ENCODE measurements around the gene MTCL1. TPM values are rescaled to one million over a fixed set of nuclear protein-coding genes. Genes with fewer than 3 reads are reported as not detected.

MTCL1 gene
- total and polyA plus RNA-seq, 7 experiments from 2014 or later, result 0.17 to 0.81 (median 0.61) TPM; not detected in 4

- Mint-ChIP-seq H3K4me3 (no peak overlapping the region), H3K27me3 (peaks cover 0 to 21% (median 7%) of the 10 kb centered on the region in 5 donors), H3K4me1 (no peaks in the 10 kb centered on the region), H3K27ac (peak overlapping the region in 1 of 9 donors; percentile 30), H3K9me3 (no peaks in the 10 kb centered on the region), H3K36me3 (no peaks in the 10 kb centered on the region)
- intact Hi-C loops (cut with micrococcal nuclease), result no loop called here
- ChIA-PET CTCF (no interaction called here), POLR2A (no interaction called here)
- DNase-seq, result no peak
- ATAC-seq, result no peak
- no peaks in the 10 kb centered on the region for H3K27me3 ChIP-seq (ENCODE audit: control insufficient read depth in 2 of 2, insufficient read depth in 2 of 2, low read length in 2 of 2)
- H3K4me3 ChIP-seq (ENCODE audit: low read length), result no peak overlapping the region
- H3K27ac ChIP-seq (ENCODE audit: low read depth, low read length), result no peak overlapping the region
- H3K4me1 ChIP-seq (ENCODE audit: control insufficient read depth in 2 of 2, insufficient read depth in 2 of 2, low read length in 2 of 2), result no peaks in the 10 kb centered on the region
- no peaks in the 10 kb centered on the region for H3K9me3 ChIP-seq (ENCODE audit: control insufficient read depth in 2 of 3, low read length in 3 of 3)
- no peaks in the 10 kb centered on the region for H3K36me3 ChIP-seq (ENCODE audit: control insufficient read depth in 2 of 3, insufficient read depth in 3 of 3, low read length in 3 of 3)
These were observed 150.9 kb downstream of the MTCL1 start for GRCh38 chr18:8856212-8856611.

DNA sequence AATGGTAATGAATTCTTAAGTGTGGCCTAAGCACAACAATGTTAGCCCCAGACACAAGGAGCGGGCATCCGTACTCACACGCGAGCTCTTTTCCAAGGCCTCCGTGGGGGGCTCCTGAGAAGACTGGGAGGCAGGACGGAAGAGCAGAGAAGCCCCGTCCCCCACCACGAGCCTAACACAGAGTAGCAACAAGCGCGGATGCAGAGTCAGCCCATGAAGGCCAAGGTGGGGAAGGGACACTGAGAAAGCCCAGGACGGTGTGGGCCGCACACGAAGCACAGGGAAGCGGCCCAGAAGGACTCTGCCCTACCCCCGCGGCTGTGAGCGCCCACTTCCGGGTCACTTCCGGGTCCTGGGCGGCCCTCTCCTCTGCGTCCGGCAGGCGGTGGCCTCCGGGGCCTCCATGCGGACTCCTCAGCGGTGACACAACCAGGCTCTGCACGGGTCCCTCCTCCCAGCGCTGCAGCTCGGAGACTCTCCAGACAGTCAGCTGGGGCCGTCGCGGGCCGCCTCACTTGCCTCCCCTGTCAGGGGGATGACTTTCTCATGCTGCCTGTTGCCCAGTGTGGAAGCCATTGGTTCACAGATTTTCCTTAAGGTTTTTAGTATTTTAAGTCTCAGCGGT lies 151.5 kb downstream of the MTCL1 start:
- Histone ChIP-seq H3K36me3 (ENCODE audit: control insufficient read depth in 2 of 3, insufficient read depth in 3 of 3, low read length in 3 of 3) (no peaks in the 10 kb centered on the region), H3K27ac (ENCODE audit: low read depth, low read length) (no peak overlapping the region), H3K4me3 (ENCODE audit: low read length) (no peak overlapping the region), H3K4me1 (ENCODE audit: control insufficient read depth in 2 of 2, insufficient read depth in 2 of 2, low read length in 2 of 2) (no peaks in the 10 kb centered on the region), H3K9me3 (ENCODE audit: control insufficient read depth in 2 of 3, low read length in 3 of 3) (no peaks in the 10 kb centered on the region), H3K27me3 (ENCODE audit: control insufficient read depth in 2 of 2, insufficient read depth in 2 of 2, low read length in 2 of 2) (no peaks in the 10 kb centered on the region)
- no peak for DNase-seq
- ChIA-PET CTCF (no interaction called here), POLR2A (no interaction called here)
- no peaks in the 10 kb centered on the region for H3K9me3 Mint-ChIP-seq
- no peak overlapping the region for H3K27ac Mint-ChIP-seq
- no peaks in the 10 kb centered on the region for H3K4me1 Mint-ChIP-seq
- no peak overlapping the region for H3K4me3 Mint-ChIP-seq
- intact Hi-C loops (cut with micrococcal nuclease), result no loop called here
- H3K36me3 Mint-ChIP-seq, result no peaks in the 10 kb centered on the region
- ATAC-seq, result no peak
- H3K27me3 Mint-ChIP-seq, result peaks cover 0 to 21% (median 7%) of the 10 kb centered on the region in 5 donors

- Mint-ChIP-seq H3K9me3 (peaks cover 0 to 2% (median 0%) of the 10 kb centered on the region in 11 donors), H3K4me1 (no peaks in the 10 kb centered on the region), H3K4me3 (no peak overlapping the region), H3K36me3 (no peaks in the 10 kb centered on the region), H3K27me3 (peaks cover 0 to 19% (median 9%) of the 10 kb centered on the region in 5 donors), H3K27ac (no peak overlapping the region)
- H3K27ac ChIP-seq (ENCODE audit: low read depth, low read length), result no peak overlapping the region
- DNase-seq, result no peak
- no peaks in the 10 kb centered on the region for H3K9me3 ChIP-seq (ENCODE audit: control insufficient read depth in 2 of 3, low read length in 3 of 3)
- intact Hi-C loops (cut with micrococcal nuclease), result no loop called here
- no peaks in the 10 kb centered on the region for H3K36me3 ChIP-seq (ENCODE audit: control insufficient read depth in 2 of 3, insufficient read depth in 3 of 3, low read length in 3 of 3)
- no peaks in the 10 kb centered on the region for H3K27me3 ChIP-seq (ENCODE audit: control insufficient read depth in 2 of 2, insufficient read depth in 2 of 2, low read length in 2 of 2)
- ATAC-seq, result no peak
- H3K4me1 ChIP-seq (ENCODE audit: control insufficient read depth in 2 of 2, insufficient read depth in 2 of 2, low read length in 2 of 2), result no peaks in the 10 kb centered on the region
- ChIA-PET CTCF (no interaction called here), POLR2A (no interaction called here)
- no peak overlapping the region for H3K4me3 ChIP-seq (ENCODE audit: low read length)
These were observed 152.4 kb downstream of the MTCL1 start for GRCh38 chr18:8857806-8858205.

DNA sequence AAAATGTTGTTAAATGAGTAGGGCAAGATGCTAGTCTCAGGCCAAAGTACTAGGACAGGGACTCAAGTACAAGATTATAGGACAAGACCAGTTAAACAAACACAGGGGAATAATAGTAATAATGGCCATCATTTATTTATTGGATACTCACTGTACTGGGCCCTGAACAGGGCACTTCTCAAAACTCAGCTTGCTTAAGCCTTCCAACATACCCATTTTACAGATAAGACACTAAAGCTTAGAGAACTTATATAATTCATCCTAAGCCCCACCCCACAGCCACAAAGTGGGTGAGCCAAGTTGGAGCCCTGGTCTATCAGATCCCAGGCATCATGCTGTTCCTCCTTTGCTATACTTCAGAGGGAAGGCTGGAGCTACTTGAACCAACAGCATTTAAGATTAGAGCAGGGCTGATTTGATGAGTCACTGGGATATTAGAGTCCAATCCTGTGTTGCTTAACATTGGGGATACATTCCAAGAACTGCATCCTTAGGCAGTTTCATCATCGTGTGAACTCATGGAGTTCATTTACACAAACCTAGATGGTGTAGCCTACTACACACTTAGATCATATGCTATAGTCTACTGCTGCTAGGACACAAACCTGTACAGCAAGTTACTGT lies 153.6 kb downstream of the MTCL1 start:
- no peaks in the 10 kb centered on the region for H3K9me3 ChIP-seq (ENCODE audit: control insufficient read depth in 2 of 3, low read length in 3 of 3)
- H3K27ac ChIP-seq (ENCODE audit: low read depth, low read length), result no peak overlapping the region
- ATAC-seq, result no peak
- Mint-ChIP-seq H3K27me3 (peaks cover 0 to 12% (median 9%) of the 10 kb centered on the region in 5 donors), H3K27ac (no peak overlapping the region), H3K36me3 (no peaks in the 10 kb centered on the region), H3K4me1 (no peaks in the 10 kb centered on the region), H3K4me3 (no peak overlapping the region), H3K9me3 (peaks cover 0 to 2% (median 0%) of the 10 kb centered on the region in 11 donors)
- POLR2A ChIA-PET, result no interaction called here
- CTCF ChIA-PET, result no interaction called here
- no peak for DNase-seq
- no peaks in the 10 kb centered on the region for H3K36me3 ChIP-seq (ENCODE audit: control insufficient read depth in 2 of 3, insufficient read depth in 3 of 3, low read length in 3 of 3)
- H3K4me1 ChIP-seq (ENCODE audit: control insufficient read depth in 2 of 2, insufficient read depth in 2 of 2, low read length in 2 of 2), result no peaks in the 10 kb centered on the region
- intact Hi-C loops (cut with micrococcal nuclease), result no loop called here
- H3K27me3 ChIP-seq (ENCODE audit: control insufficient read depth in 2 of 2, insufficient read depth in 2 of 2, low read length in 2 of 2), result no peaks in the 10 kb centered on the region
- no peak overlapping the region for H3K4me3 ChIP-seq (ENCODE audit: low read length)

GRCh38 chr18:8860845-8861642 lies 155.7 kb downstream of the MTCL1 start:
- Mint-ChIP-seq H3K9me3 (peaks cover 0 to 4% (median 0%) of the 10 kb centered on the region in 11 donors), H3K4me3 (no peak overlapping the region), H3K27ac (no peak overlapping the region), H3K36me3 (no peaks in the 10 kb centered on the region), H3K4me1 (no peaks in the 10 kb centered on the region), H3K27me3 (peaks cover 0 to 6% (median 3%) of the 10 kb centered on the region in 5 donors)
- POLR2A ChIA-PET, result no interaction called here
- Histone ChIP-seq H3K4me3 (ENCODE audit: low read length) (no peak overlapping the region), H3K4me1 (ENCODE audit: control insufficient read depth in 2 of 2, insufficient read depth in 2 of 2, low read length in 2 of 2) (no peaks in the 10 kb centered on the region), H3K9me3 (ENCODE audit: control insufficient read depth in 2 of 3, low read length in 3 of 3) (no peaks in the 10 kb centered on the region), H3K27me3 (ENCODE audit: control insufficient read depth in 2 of 2, insufficient read depth in 2 of 2, low read length in 2 of 2) (no peaks in the 10 kb centered on the region), H3K36me3 (ENCODE audit: control insufficient read depth in 2 of 3, insufficient read depth in 3 of 3, low read length in 3 of 3) (no peaks in the 10 kb centered on the region), H3K27ac (ENCODE audit: low read depth, low read length) (no peak overlapping the region)
- no peak for DNase-seq
- ATAC-seq, result no peak
- CTCF ChIA-PET, result no interaction called here
- intact Hi-C loops (cut with micrococcal nuclease), result no loop called here

DNA sequence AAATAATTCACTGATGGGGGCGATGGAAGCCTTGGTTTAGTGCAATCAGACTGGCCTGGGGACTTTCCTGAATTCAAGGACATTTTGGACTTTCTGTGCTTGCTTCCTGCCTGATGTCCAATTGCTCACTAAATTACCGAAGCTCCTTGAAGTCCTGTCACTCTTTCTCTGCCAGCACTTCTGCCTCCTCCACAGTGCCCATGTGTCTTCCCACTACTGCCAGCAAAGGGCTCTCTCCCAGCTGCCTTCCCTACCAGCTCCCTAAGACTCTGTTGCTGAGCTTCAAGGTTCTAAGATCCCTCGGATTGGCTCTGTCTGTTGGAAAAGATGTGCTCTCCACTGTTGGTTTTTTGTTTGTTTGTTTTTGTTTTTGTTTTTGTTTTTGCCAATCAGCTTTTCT lies 158.1 kb downstream of the MTCL1 start:
- POLR2A ChIA-PET, result no interaction called here
- ATAC-seq (no peak), DNase-seq (no peak)
- no peaks in the 10 kb centered on the region for H3K27me3 ChIP-seq (ENCODE audit: control insufficient read depth in 2 of 2, insufficient read depth in 2 of 2, low read length in 2 of 2)
- H3K27ac Mint-ChIP-seq, result no peak overlapping the region
- H3K4me1 Mint-ChIP-seq, result no peaks in the 10 kb centered on the region
- no peak overlapping the region for H3K4me3 Mint-ChIP-seq
- intact Hi-C loops (cut with micrococcal nuclease), result no loop called here
- CTCF ChIA-PET, result no interaction called here
- peaks cover 0 to 4% (median 0%) of the 10 kb centered on the region in 11 donors for H3K9me3 Mint-ChIP-seq
- peaks cover 0 to 6% (median 0%) of the 10 kb centered on the region in 5 donors for H3K27me3 Mint-ChIP-seq
- no peak overlapping the region for H3K27ac ChIP-seq (ENCODE audit: low read depth, low read length)
- no peaks in the 10 kb centered on the region for H3K36me3 ChIP-seq (ENCODE audit: control insufficient read depth in 2 of 3, insufficient read depth in 3 of 3, low read length in 3 of 3)
- H3K9me3 ChIP-seq (ENCODE audit: control insufficient read depth in 2 of 3, low read length in 3 of 3), result no peaks in the 10 kb centered on the region
- H3K36me3 Mint-ChIP-seq, result no peaks in the 10 kb centered on the region
- H3K4me1 ChIP-seq (ENCODE audit: control insufficient read depth in 2 of 2, insufficient read depth in 2 of 2, low read length in 2 of 2), result no peaks in the 10 kb centered on the region
- no peak overlapping the region for H3K4me3 ChIP-seq (ENCODE audit: low read length)

Data from naive thymus-derived CD4-positive, alpha-beta T cell (primary cell).